SK-N-SH (cell line): ENCODE data around the gene SUMF1.

Experiments
- CTCF ChIP-seq: fragments of 200-600 bp; sonication (generic); IDR thresholded peaks from 2 replicates; pipeline ENCODE4 v1.6.1; 2017; ENCODE audit warnings: antibody characterized with exemption, mild to moderate bottlenecking, moderate library complexity
- EP300 ChIP-seq, 2 experiments: IDR thresholded peaks; 2 replicates each; pipeline versions ENCODE4 v1.4.0 to v1.6.1; 2012; ENCODE audit warnings: borderline replicate concordance in 1 of 2, low read depth in 1 of 2, low read length in 1 of 2
- EZH2phosphoT487 ChIP-seq: fragments of 200-600 bp; sonication (generic); IDR thresholded peaks from 2 replicates; pipeline ENCODE4 v1.6.1; 2017; ENCODE audit warnings: low read depth, mixed run types, mild to moderate bottlenecking, antibody characterized with exemption, moderate library complexity, borderline replicate concordance
- GABPA ChIP-seq: IDR thresholded peaks from 2 replicates; pipeline ENCODE4 v1.4.0; 2012; ENCODE audit warnings: low read depth, mild to moderate bottlenecking
- NRF1 ChIP-seq: IDR thresholded peaks from 2 replicates; pipeline ENCODE4 v1.6.1; 2012; ENCODE audit warnings: low read depth, mild to moderate bottlenecking, low read length

GRCh38 chr3:4417449-4417848 is 49.6 kb downstream of the SUMF1 start:
- TF ChIP-seq EZH2phosphoT487, result no peak
- no peak for TF ChIP-seq EP300 (IDR thresholded peaks at IDR 0.05; ENCODE audit: borderline replicate concordance in 1 of 2, low read depth in 1 of 2, low read length in 1 of 2)
- no peak for TF ChIP-seq NRF1
- no peak for TF ChIP-seq GABPA
- TF ChIP-seq CTCF, result no peak
